ENCODE data around the gene CTAGE8.
"Not testable (repeated sequence)": the region's sequence is repeated elsewhere in the genome, so short reads cannot be mapped to it uniquely, and the experiment has no call there.

DNA sequence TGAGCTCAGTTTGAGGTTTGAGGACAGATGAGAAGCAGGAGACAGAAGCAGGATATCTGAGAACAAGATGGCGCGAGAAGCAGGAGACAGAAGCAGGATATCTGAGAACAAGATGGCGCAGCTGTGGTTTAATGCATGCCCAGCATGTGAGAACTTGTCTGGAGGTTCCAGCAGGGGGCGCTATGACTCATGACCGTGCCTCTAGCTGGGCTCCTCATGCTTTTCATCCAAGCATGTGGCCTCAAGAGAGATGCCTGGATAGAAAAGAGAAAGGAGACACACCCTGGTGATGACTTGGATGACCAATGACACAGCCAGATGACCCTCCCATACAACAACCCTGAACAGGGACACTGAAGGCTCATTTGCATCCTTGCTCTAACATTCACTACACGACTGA, 10.9 kb upstream of the CTAGE8 start:
- TF ChIP-seq POLR2A (IDR thresholded peaks at IDR 0.05) = not testable (repeated sequence)
- TF ChIP-seq, protein P1, sequence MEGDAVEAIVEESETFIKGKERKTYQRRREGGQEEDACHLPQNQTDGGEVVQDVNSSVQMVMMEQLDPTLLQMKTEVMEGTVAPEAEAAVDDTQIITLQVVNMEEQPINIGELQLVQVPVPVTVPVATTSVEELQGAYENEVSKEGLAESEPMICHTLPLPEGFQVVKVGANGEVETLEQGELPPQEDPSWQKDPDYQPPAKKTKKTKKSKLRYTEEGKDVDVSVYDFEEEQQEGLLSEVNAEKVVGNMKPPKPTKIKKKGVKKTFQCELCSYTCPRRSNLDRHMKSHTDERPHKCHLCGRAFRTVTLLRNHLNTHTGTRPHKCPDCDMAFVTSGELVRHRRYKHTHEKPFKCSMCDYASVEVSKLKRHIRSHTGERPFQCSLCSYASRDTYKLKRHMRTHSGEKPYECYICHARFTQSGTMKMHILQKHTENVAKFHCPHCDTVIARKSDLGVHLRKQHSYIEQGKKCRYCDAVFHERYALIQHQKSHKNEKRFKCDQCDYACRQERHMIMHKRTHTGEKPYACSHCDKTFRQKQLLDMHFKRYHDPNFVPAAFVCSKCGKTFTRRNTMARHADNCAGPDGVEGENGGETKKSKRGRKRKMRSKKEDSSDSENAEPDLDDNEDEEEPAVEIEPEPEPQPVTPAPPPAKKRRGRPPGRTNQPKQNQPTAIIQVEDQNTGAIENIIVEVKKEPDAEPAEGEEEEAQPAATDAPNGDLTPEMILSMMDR (IDR thresholded peaks at IDR 0.05 in 4 of 5, conservative IDR thresholded peaks at IDR 0.05 in 1 of 5) = not testable (repeated sequence)
